HEK293 (cell line): Measurements from ENCODE around the gene ADAMTS16.

ENCODE experiments used
- CTCF ChIP-seq: fragments of 450-650 bp; formaldehyde crosslinking; IDR thresholded peaks from 2 replicates; pipeline ENCODE4 v1.5.1; 2016; ENCODE audit warnings: missing biosample characterization, missing genetic modification characterization
- KLF7 ChIP-seq: fragments of 450-650 bp; formaldehyde crosslinking; IDR thresholded peaks from 2 replicates; pipeline ENCODE4 v1.5.1; 2016; ENCODE audit warnings: missing biosample characterization, missing genetic modification characterization, borderline replicate concordance
- SETDB1 ChIP-seq: IDR thresholded peaks from one replicate; pipeline ENCODE4 v1.6.1; 2017; ENCODE audit warnings: mild to moderate bottlenecking, low read length, moderate library complexity, mixed read lengths; ENCODE audit not compliant: insufficient read length
- ZBTB8A ChIP-seq: fragments of 450-650 bp; formaldehyde crosslinking; IDR thresholded peaks from 2 replicates; pipeline ENCODE4 v1.5.1; 2016; ENCODE audit warnings: missing biosample characterization, missing genetic modification characterization
- ZNF138 ChIP-seq: fragments of 450-650 bp; formaldehyde crosslinking; IDR thresholded peaks from 2 replicates; pipeline ENCODE4 v1.5.1; 2016; ENCODE audit warnings: missing biosample characterization, missing genetic modification characterization, borderline replicate concordance
- ZNF248 ChIP-seq: fragments of 450-650 bp; formaldehyde crosslinking; IDR thresholded peaks from 2 replicates; pipeline ENCODE4 v1.5.1; 2017; ENCODE audit warnings: missing biosample characterization, missing genetic modification characterization
- ZNF280D ChIP-seq: fragments of 450-650 bp; formaldehyde crosslinking; IDR thresholded peaks from 2 replicates; pipeline ENCODE4 v1.5.1; 2016; ENCODE audit warnings: missing biosample characterization, missing genetic modification characterization
- ZNF341 ChIP-seq: fragments of 450-650 bp; formaldehyde crosslinking; IDR thresholded peaks from 2 replicates; pipeline ENCODE4; 2016; ENCODE audit warnings: low read depth, missing biosample characterization, missing genetic modification characterization
- ZNF664 ChIP-seq: fragments of 450-650 bp; formaldehyde crosslinking; IDR thresholded peaks from 2 replicates; pipeline ENCODE4 v1.5.1; 2016; ENCODE audit warnings: missing biosample characterization, missing genetic modification characterization

- TF ChIP-seq ZBTB8A (tag by site-specific recombination) (no peak), ZNF664 (tag by site-specific recombination) (no peak), KLF7 (tag by site-specific recombination) (no peak), ZNF280D (tag by site-specific recombination) (no peak), ZNF341 (no peak), CTCF (tag by site-specific recombination) (no peak), ZNF138 (no peak), ZNF248 (no peak), SETDB1 (no peak)
Observed at GRCh38 chr5:5156471-5157082, 16.4 kb downstream of the ADAMTS16 start.
